Ishikawa (cell line): ENCODE results near the gene PARVB.

ENCODE experiments used
- EGR1 ChIP-seq: IDR thresholded peaks from 2 replicates; pipeline ENCODE4 v1.6.1; 2012
- MAX ChIP-seq: IDR thresholded peaks from 2 replicates; pipeline ENCODE4 v1.6.1; 2012
- REST ChIP-seq: IDR thresholded peaks from 2 replicates; pipeline ENCODE4 v1.6.1; 2012; ENCODE audit warnings: low read depth, mild to moderate bottlenecking
- TAF1 ChIP-seq: IDR thresholded peaks from 2 replicates; pipeline ENCODE4 v1.6.1; 2012; ENCODE audit warnings: low read depth, mild to moderate bottlenecking
- TEAD4 ChIP-seq: IDR thresholded peaks from 2 replicates; pipeline ENCODE4 v1.6.1; 2012
- ZBTB7A ChIP-seq: IDR thresholded peaks from 2 replicates; pipeline ENCODE4 v1.6.1; 2012; ENCODE audit warnings: low read depth

- TF ChIP-seq TAF1, result no peak
- no peak for TF ChIP-seq ZBTB7A
- no peak for TF ChIP-seq REST
- no peak for TF ChIP-seq MAX
- no peak for TF ChIP-seq TEAD4
- no peak for TF ChIP-seq EGR1
These were observed 129.6 kb downstream of the PARVB start for GRCh38 chr22:44153710-44154109.
